ENCODE data around the gene ZNF654. TPM values are rescaled to one million over a fixed set of nuclear protein-coding genes. Genes with fewer than 3 reads are reported as not detected.

ZNF654 gene
- total RNA-seq, 1 donor from 2014 or later, result 9.9 TPM

DNA sequence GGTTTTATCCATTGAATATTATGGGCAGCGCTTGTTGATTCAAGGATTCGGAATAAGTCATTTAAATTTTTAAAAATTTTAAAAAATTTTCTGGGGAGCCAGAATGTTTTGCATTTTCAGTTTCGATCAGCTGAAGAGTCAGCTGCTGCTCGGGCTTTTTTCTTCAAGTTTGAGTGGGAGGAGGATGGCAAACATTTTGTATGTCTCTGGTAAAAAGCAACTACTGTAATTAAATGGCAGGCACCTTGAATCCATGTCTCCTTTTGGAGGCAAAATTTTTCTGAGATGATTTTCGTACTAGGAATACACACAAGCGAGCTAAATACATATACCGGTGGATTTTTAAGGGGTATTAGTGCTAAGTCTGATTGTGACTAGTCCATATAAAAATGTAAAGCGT, 91.3 kb downstream of the ZNF654 start:
- TF ChIP-seq, protein P1, sequence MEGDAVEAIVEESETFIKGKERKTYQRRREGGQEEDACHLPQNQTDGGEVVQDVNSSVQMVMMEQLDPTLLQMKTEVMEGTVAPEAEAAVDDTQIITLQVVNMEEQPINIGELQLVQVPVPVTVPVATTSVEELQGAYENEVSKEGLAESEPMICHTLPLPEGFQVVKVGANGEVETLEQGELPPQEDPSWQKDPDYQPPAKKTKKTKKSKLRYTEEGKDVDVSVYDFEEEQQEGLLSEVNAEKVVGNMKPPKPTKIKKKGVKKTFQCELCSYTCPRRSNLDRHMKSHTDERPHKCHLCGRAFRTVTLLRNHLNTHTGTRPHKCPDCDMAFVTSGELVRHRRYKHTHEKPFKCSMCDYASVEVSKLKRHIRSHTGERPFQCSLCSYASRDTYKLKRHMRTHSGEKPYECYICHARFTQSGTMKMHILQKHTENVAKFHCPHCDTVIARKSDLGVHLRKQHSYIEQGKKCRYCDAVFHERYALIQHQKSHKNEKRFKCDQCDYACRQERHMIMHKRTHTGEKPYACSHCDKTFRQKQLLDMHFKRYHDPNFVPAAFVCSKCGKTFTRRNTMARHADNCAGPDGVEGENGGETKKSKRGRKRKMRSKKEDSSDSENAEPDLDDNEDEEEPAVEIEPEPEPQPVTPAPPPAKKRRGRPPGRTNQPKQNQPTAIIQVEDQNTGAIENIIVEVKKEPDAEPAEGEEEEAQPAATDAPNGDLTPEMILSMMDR (IDR thresholded peaks at IDR 0.05; ENCODE audit: unreplicated experiment), result no peak
- H3K36me3 Mint-ChIP-seq (ENCODE audit: insufficient read depth), result peaks cover 8% of the 10 kb centered on the region

DNA sequence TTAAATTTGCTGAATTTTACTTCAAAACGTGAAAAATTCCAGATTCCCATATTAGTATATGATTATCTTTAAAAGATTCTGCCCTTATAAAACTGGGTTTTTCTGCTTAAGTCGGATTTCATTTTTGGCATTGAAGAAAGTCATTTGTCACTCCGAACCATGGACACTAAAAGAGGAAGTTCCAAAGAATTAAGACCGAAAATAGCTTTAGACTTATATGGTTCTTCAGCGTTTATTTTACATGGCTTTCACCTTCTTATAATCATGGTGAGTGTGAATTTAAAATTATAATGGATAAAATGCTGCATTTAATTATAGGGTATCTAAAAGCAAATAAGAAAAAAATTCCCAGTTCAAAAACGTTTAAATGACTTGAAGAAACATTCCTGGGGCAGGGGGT, 91.8 kb downstream of the ZNF654 start:
- TF ChIP-seq, protein P1 (IDR thresholded peaks at IDR 0.05; ENCODE audit: unreplicated experiment), result no peak
- no peak for DNase-seq (ENCODE audit: low spot score, unreplicated experiment)
- Mint-ChIP-seq H3K36me3 (ENCODE audit: insufficient read depth) (peaks cover 11% of the 10 kb centered on the region), H3K27ac (peak overlapping the region; percentile 99), H3K4me3 (ENCODE audit: low read depth) (peak overlapping the region; percentile 97), H3K27me3 (no peaks in the 10 kb centered on the region), H3K9me3 (ENCODE audit: low read depth) (no peaks in the 10 kb centered on the region), H3K4me1 (ENCODE audit: low read depth) (peaks cover 24% of the 10 kb centered on the region)

More for the DNA sequence above, 91.3 kb downstream of the ZNF654 start:
- H3K27ac Mint-ChIP-seq, result peak overlapping the region; percentile 99
- H3K27me3 Mint-ChIP-seq, result no peaks in the 10 kb centered on the region
- no peak for DNase-seq (ENCODE audit: low spot score, unreplicated experiment)
- peak overlapping the region; percentile 97 for H3K4me3 Mint-ChIP-seq (ENCODE audit: low read depth)
- peaks cover 24% of the 10 kb centered on the region for H3K4me1 Mint-ChIP-seq (ENCODE audit: low read depth)
- no peaks in the 10 kb centered on the region for H3K9me3 Mint-ChIP-seq (ENCODE audit: low read depth)

DNA sequence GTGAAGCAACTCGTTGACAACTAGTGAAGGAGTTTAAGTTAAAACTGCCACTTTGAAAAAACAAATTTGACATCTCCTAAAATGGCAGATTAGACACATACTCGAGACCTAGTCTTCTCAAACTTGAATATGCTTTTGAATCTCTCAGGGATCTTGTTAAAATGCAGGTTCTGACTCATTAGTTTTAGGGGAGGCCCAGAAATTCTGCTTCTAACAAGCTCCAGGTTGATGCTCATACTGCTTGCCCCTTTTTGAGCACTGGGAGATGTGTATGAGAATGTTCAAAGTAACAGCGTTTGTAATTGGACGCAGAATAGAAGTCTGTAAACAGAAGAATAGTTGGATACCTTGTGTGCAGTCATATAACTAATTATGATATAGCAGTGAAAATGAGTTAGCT, 92.3 kb downstream of the ZNF654 start:
- Mint-ChIP-seq H3K4me3 (ENCODE audit: low read depth) (peak overlapping the region; percentile 97), H3K36me3 (ENCODE audit: insufficient read depth) (peaks cover 15% of the 10 kb centered on the region), H3K4me1 (ENCODE audit: low read depth) (peaks cover 24% of the 10 kb centered on the region), H3K27ac (no peak overlapping the region), H3K9me3 (ENCODE audit: low read depth) (no peaks in the 10 kb centered on the region), H3K27me3 (no peaks in the 10 kb centered on the region)
- no peak for DNase-seq (ENCODE audit: low spot score, unreplicated experiment)
- TF ChIP-seq, protein P1 (IDR thresholded peaks at IDR 0.05; ENCODE audit: unreplicated experiment), result no peak

DNA sequence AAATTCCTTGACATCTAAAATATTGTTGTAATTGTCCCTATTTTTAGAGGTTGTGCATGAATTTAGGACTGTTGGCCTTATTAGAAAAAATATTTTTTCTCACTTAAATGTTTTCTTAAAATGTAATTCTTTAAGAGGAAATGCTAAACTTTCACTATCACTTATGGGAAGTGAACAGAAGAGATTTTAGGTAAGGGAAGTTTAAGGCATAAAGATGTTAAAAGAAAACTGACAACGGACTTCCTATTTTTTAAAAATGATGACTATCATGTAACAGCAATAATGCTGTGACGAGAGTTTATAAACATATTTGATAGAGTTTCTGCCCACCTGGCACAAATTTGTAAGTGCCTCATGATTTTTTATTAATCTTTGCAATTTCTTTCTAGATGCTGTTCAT, 93.8 kb downstream of the ZNF654 start:
- Mint-ChIP-seq H3K4me1 (ENCODE audit: low read depth) (peaks cover 21% of the 10 kb centered on the region), H3K27me3 (no peaks in the 10 kb centered on the region), H3K4me3 (ENCODE audit: low read depth) (no peak overlapping the region), H3K9me3 (ENCODE audit: low read depth) (no peaks in the 10 kb centered on the region), H3K27ac (no peak overlapping the region), H3K36me3 (ENCODE audit: insufficient read depth) (peaks cover 23% of the 10 kb centered on the region)
- no peak for DNase-seq (ENCODE audit: low spot score, unreplicated experiment)
- TF ChIP-seq, protein P1 (IDR thresholded peaks at IDR 0.05; ENCODE audit: unreplicated experiment), result no peak

DNA sequence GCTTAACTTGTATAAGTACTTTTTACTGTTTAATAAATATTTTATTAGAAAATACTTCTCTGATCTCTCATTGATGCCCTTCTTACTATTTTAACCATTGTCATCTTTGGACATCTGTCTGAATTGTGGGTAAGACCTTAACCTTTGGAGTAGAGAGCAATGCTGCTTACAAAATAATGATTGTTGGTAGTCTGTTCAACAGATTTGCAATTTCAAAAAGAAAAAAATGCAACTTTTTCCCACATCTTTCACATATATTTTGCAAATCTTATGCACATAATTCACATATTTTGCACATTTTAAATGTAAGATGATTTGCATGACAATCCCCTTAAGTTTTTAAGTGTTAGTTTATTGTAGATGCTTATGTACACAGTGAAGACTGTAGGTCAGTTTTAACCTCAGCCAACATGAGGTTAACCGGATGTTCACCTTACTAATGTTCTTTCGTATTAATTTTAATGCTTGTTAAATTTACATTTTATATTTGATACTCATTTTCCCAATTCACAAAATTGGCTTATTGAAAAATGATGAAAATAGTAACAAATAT, 107.4 kb downstream of the ZNF654 start:
- peaks cover 12% of the 10 kb centered on the region for H3K36me3 Mint-ChIP-seq (ENCODE audit: insufficient read depth)
- no peak overlapping the region for H3K27ac Mint-ChIP-seq
- no peaks in the 10 kb centered on the region for H3K27me3 Mint-ChIP-seq
- no peak for DNase-seq (ENCODE audit: low spot score, unreplicated experiment)
- no peaks in the 10 kb centered on the region for H3K9me3 Mint-ChIP-seq (ENCODE audit: low read depth)
- TF ChIP-seq, protein P1 (IDR thresholded peaks at IDR 0.05; ENCODE audit: unreplicated experiment), result no peak
- no peaks in the 10 kb centered on the region for H3K4me1 Mint-ChIP-seq (ENCODE audit: low read depth)
- H3K4me3 Mint-ChIP-seq (ENCODE audit: low read depth), result no peak overlapping the region
